ENCODE results near the gene ACER1.
"Not testable (repeated sequence)": the region's sequence is repeated elsewhere in the genome, so short reads cannot be mapped to it uniquely, and the experiment has no call there.

ACER1 gene

GRCh38 chr19:6288737-6289136, 44.7 kb downstream of the ACER1 start:
- no peak for DNase-seq

GRCh38 chr19:6287269-6287885, 46.0 kb downstream of the ACER1 start:
- no peak for DNase-seq

- no peak for DNase-seq
These were observed 46.7 kb downstream of the ACER1 start for GRCh38 chr19:6286676-6287075.

DNA sequence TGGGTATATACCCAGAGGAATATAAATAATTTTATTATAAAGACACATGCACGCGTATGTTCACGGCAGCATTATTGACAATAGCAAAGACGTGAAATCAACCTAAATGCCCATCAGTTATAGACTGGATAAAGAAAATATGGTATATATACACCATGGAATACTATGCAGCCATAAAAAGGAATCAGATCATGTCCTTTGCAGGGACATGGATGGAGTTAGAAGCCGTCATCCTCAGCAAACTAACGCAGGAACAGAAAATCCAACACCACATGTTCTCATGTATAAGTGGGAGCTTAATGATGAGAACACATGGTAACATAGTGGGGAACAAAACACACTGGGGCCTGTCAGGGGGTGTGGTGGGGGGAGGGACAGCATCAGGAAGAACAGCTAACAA, 51.0 kb downstream of the ACER1 start:
- DNase-seq: not testable (repeated sequence)

- peak; percentile 46 to 98 (median 93) for DNase-seq
These were observed 53.4 kb downstream of the ACER1 start, which contains the start of gene MLLT1 for GRCh38 chr19:6279931-6280591. Gene MLLT1, minus strand, starts transcription at chr19:6279975. Its CDS starts 191 bp downstream, at chr19:6279784.

- DNase-seq: no peak
These were observed 53.8 kb downstream of the ACER1 start for GRCh38 chr19:6279620-6279930.

- DNase-seq: no peak
These were observed 54.4 kb downstream of the ACER1 start for GRCh38 chr19:6278740-6279619.

DNA sequence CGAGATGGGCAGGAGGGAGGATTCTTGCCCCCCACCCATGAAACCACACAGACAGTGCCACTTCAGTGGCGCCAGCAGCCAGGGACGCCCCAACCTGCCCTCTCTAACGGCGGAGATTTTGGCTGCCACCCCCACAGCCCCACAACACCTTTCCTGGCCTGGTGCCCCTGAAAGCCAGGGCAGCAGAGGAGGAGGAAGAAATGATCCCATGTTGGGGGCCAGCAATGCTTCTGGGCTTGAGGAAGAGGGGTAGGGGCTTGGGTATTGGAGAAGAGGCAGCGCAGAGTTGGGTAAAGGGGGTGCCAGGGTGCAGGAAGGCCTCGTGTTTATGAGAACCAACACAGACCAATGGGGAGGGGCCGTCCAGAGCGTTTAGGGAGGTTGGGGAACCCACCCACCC, 55.4 kb downstream of the ACER1 start:
- DNase-seq: no peak

DNA sequence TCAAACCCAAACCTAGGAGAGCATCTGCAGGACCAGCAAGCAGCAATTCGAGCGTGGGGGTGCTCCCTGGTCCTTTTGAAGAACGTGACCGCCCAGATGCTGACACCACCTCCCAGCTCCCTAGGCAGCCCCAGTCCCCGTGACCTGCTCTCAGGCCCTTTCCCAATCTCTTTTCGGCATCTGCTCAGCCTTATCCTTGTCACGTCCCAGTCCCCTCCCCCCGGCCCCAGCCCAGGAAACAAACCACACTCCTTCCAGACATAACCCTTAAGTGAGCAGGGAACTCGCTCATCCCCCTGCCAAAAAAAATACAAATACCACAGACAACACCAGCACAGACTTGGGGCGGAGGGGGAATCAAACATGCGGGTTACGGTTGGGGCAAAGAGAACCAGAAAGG, 57.0 kb downstream of the ACER1 start:
- DNase-seq: no peak

- DNase-seq: no peak
These were observed 58.2 kb downstream of the ACER1 start for GRCh38 chr19:6275170-6275744.

GRCh38 chr19:6274756-6275155, 58.7 kb downstream of the ACER1 start:
- DNase-seq: peak in 2 of 56 donors; percentile 10 to 30

- DNase-seq: peak in 37 of 56 donors; percentile 10 to 67 (median 38)
These were observed 59.5 kb downstream of the ACER1 start for GRCh38 chr19:6273701-6274601.

GRCh38 chr19:6272913-6273600, 60.4 kb downstream of the ACER1 start:
- DNase-seq: no peak

DNA sequence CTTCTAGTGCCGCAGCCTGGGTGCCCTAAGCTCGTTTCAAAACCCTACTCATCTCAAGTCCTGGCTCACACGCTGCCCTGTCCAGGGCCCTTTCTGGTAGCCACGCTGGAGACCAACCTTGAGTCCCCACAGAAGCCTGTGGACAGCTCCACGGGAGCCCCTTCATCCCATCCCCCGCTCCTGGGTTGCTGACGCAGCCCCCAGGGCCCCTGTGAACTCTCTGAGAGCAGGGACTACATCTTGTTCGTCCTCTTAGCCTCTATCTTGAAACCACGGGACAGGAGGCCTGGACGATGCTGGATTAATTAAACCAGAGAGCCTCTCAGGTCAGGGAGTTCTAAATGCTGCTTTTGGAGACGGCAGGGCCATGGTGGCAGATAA, 61.0 kb downstream of the ACER1 start:
- DNase-seq: no peak

- peak in 36 of 56 donors; percentile 12 to 67 (median 42) for DNase-seq
These were observed 61.5 kb downstream of the ACER1 start for GRCh38 chr19:6271721-6272410.

DNA sequence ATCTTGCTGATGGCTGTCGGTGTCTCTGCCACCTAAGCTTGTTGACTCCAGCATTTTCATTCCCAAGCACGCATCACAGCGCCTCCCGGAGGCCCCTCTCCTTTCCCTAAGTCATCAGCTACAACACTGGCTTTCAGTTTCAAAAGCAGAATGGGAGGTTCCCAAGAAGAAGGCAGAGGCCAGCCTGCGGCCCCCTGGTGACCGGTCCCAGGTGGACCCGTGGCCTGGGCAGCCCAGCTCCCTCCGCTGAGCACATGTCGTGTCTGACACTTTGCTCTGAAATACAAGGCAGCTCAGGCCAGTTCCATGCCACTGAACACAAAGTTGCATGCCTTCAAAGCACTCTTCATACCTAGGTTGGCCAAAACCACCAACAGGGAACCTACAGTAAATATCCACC, 62.2 kb downstream of the ACER1 start:
- DNase-seq: no peak

DNA sequence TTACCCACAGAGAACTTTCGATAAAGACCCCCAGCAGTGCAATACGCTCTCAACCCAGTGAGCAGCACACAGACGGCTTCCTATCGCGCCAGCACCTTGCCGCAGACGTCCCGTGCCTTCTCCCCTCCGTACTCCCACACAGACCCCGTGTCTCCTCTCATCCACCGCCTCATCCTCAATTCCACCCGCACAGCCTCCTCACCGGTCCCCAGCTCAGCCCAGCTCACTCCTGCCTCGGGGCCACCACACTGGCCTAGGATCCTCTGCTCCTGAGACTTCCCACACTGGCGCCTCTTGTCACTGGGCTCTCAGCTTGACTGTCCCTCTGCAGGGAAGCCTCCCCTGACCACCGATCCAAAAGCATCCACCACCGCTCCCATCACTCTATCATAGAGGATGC, 62.6 kb downstream of the ACER1 start:
- DNase-seq: no peak

GRCh38 chr19:6270076-6270745, 63.2 kb downstream of the ACER1 start:
- no peak for DNase-seq
